GM19025 (cell line): Measurements from ENCODE around the gene OTUD1.

Source experiments
- ATAC-seq: cut with Tn5 transposase; IDR thresholded peaks from one replicate; pipeline ENCODE4 v1.9.1; 2021; ENCODE audit warnings: mild to moderate bottlenecking, low read depth, moderate library complexity; ENCODE audit not compliant: unreplicated experiment

Gene OTUD1

GRCh38 chr10:23419655-23420329 lies 19.1 kb upstream of the OTUD1 start:
- ATAC-seq, result no peak

GRCh38 chr10:23421397-23421796 lies 17.5 kb upstream of the OTUD1 start:
- ATAC-seq, result no peak

GRCh38 chr10:23422003-23422411 lies 16.9 kb upstream of the OTUD1 start:
- no peak for ATAC-seq

GRCh38 chr10:23432166-23432565 lies 6.7 kb upstream of the OTUD1 start:
- ATAC-seq, result no peak

GRCh38 chr10:23432639-23433038 lies 6.2 kb upstream of the OTUD1 start:
- ATAC-seq, result no peak

GRCh38 chr10:23433701-23434100 lies 5.2 kb upstream of the OTUD1 start:
- no peak for ATAC-seq

GRCh38 chr10:23435378-23435777 lies 3.5 kb upstream of the OTUD1 start:
- no peak for ATAC-seq

- no peak for ATAC-seq
Observed at GRCh38 chr10:23436983-23437382, 1.9 kb upstream of the OTUD1 start.

GRCh38 chr10:23437963-23438546 lies 820 bp upstream of the OTUD1 start:
- ATAC-seq, result no peak

- ATAC-seq, result peak; percentile 5
Observed at GRCh38 chr10:23439452-23439960, 631 bp downstream of the OTUD1 start.

- ATAC-seq, result peak; percentile 14
Observed at GRCh38 chr10:23439961-23440889, 1.4 kb downstream of the OTUD1 start.

GRCh38 chr10:23441251-23441650 lies 2.4 kb downstream of the OTUD1 start:
- no peak for ATAC-seq

GRCh38 chr10:23442936-23443335 lies 4.1 kb downstream of the OTUD1 start:
- ATAC-seq, result no peak

- no peak for ATAC-seq
Observed at GRCh38 chr10:23445591-23445990, 6.7 kb downstream of the OTUD1 start.

- ATAC-seq, result no peak
Observed at GRCh38 chr10:23448323-23448722, 9.4 kb downstream of the OTUD1 start.

GRCh38 chr10:23448802-23449570 lies 10.1 kb downstream of the OTUD1 start:
- peak; percentile 96 for ATAC-seq

GRCh38 chr10:23452033-23452655 lies 13.3 kb downstream of the OTUD1 start:
- no peak for ATAC-seq

- no peak for ATAC-seq
Observed at GRCh38 chr10:23453465-23453864, 14.6 kb downstream of the OTUD1 start.

GRCh38 chr10:23457632-23458417 lies 18.9 kb downstream of the OTUD1 start:
- ATAC-seq, result no peak
